Gastroesophageal sphincter (tissue), 4 donors: ENCODE results near the gene ORMDL3. TPM values are rescaled to one million over a fixed set of nuclear protein-coding genes. Genes with fewer than 3 reads are reported as not detected.

Experiments used
- ATAC-seq: fragments of 150-250 bp; one replicate; pipeline ENCODE4 v1.9.1; 2016; ENCODE audit warnings: mild to moderate bottlenecking, moderate library complexity
- H3K27ac ChIP-seq, 4 donors: fragments of 200-600 bp; sonication (generic) in 3 of 4; 1 replicate in 3 of 4; 2 replicates in 1 of 4; pipeline ENCODE4 v1.5.1; 2016 to 2019
- H3K27me3 ChIP-seq: fragments of 200-600 bp; sonication (generic); one replicate; pipeline ENCODE4 v1.5.1; 2019
- H3K36me3 ChIP-seq, 2 donors: fragments of 200-600 bp; sonication (generic); one replicate each; pipeline ENCODE4 v1.5.1; 2019; ENCODE audit warnings: control low read depth in 1 of 2
- H3K4me1 ChIP-seq, 3 donors: fragments of 200-600 bp; sonication (generic); 1 replicate in 2 of 3; 2 replicates in 1 of 3; pipeline ENCODE4 v1.5.1; 2016 to 2019; ENCODE audit warnings: control low read depth in 2 of 3
- H3K4me3 ChIP-seq, 2 donors: fragments of 200-600 bp; sonication (generic); one replicate each; pipeline ENCODE4 v1.5.1; 2019; ENCODE audit warnings: mild to moderate bottlenecking in 1 of 2, moderate library complexity in 1 of 2
- H3K9me3 ChIP-seq, 3 donors: fragments of 200-600 bp; sonication (generic); one replicate each; pipeline ENCODE4 v1.5.1; 2017 to 2019; ENCODE audit warnings: control low read depth in 2 of 3
- CTCF ChIP-seq, 4 experiments: fragments of 200-600 bp in 2 of 4; fragments of 450-650 bp in 2 of 4; sonication (generic) in 1 of 4; IDR thresholded peaks; one replicate each; pipeline ENCODE4 v1.5.1; 2017 to 2019; ENCODE audit warnings: antibody characterized with exemption in 4 of 4, mild to moderate bottlenecking in 2 of 4, moderate library complexity in 2 of 4
- EP300 ChIP-seq: sonication (generic); formaldehyde crosslinking; IDR thresholded peaks from one replicate; pipeline ENCODE4 v1.6.1; 2017; ENCODE audit warnings: antibody characterized with exemption, mild to moderate bottlenecking
- POLR2A ChIP-seq, 2 donors: fragments of 450-650 bp; IDR thresholded peaks; one replicate each; pipeline ENCODE4 v1.6.1; 2017; ENCODE audit warnings: antibody characterized with exemption in 2 of 2, mild to moderate bottlenecking in 2 of 2, moderate library complexity in 1 of 2
- POLR2AphosphoS5 ChIP-seq: sonication (generic); formaldehyde crosslinking; IDR thresholded peaks from one replicate; pipeline ENCODE4 v1.6.1; 2017; ENCODE audit warnings: antibody characterized with exemption
- WGBS, 2 donors: methylation state at CpG; one replicate each; pipeline ENCODE4 v1.1.5; 2018; ENCODE audit warnings: low coverage in 1 of 2; 5-methylcytosine and 5-hydroxymethylcytosine counted together
- total RNA-seq, 4 donors: library from RNA; depleted of rRNA; stranded (reverse); fragments of >200 nt; gene quantifications; one replicate each; pipeline ENCODE4 v1.1.0, GENCODE V29; 2016

The ORMDL3 gene
- total RNA-seq, 4 donors from 2014 or later: 41.9 to 51.2 (median 46.9) TPM

GRCh38 chr17:39943702-39944392, 16.4 kb upstream of the ORMDL3 start:
- Histone ChIP-seq H3K36me3 (no peaks in the 10 kb centered on the region), H3K9me3 (no peaks in the 10 kb centered on the region), H3K27me3 (peaks cover 52% of the 10 kb centered on the region), H3K4me1 (no peaks in the 10 kb centered on the region), H3K27ac (no peak overlapping the region), H3K4me3 (no peak overlapping the region)
- TF ChIP-seq CTCF (IDR thresholded peaks at IDR 0.05) (no peak), POLR2AphosphoS5 (no peak), EP300 (no peak), POLR2A (IDR thresholded peaks at IDR 0.05) (no peak)
- no peak for ATAC-seq
- WGBS, 2 donors: 45 to 54% methylated on average over 2 of the region's 14 CpGs

GRCh38 chr17:39939588-39940419, 12.4 kb upstream of the ORMDL3 start:
- Histone ChIP-seq H3K9me3 (no peaks in the 10 kb centered on the region), H3K4me1 (no peaks in the 10 kb centered on the region), H3K27me3 (peaks cover 45% of the 10 kb centered on the region), H3K27ac (peak overlapping the region in 1 of 4 donors; percentile 15), H3K36me3 (no peaks in the 10 kb centered on the region), H3K4me3 (no peak overlapping the region)
- 31 to 42% methylated on average over 3 to 6 of the region's 6 CpGs for WGBS, 2 donors
- peak; percentile 48 for ATAC-seq
- TF ChIP-seq POLR2A (IDR thresholded peaks at IDR 0.05) (no peak), POLR2AphosphoS5 (no peak), EP300 (no peak), CTCF (IDR thresholded peaks at IDR 0.05) (peak in 2 of 4 experiments; percentile 4 to 19)

- Histone ChIP-seq H3K27ac (no peak overlapping the region), H3K4me3 (no peak overlapping the region), H3K4me1 (no peaks in the 10 kb centered on the region), H3K36me3 (no peaks in the 10 kb centered on the region), H3K9me3 (no peaks in the 10 kb centered on the region), H3K27me3 (peaks cover 38% of the 10 kb centered on the region)
- 76 to 100% methylated on average over 1 to 3 of the region's 3 CpGs for WGBS, 2 donors
- no peak for ATAC-seq
- no peak for TF ChIP-seq POLR2AphosphoS5
- no peak for TF ChIP-seq CTCF (IDR thresholded peaks at IDR 0.05)
- TF ChIP-seq EP300: no peak
- TF ChIP-seq POLR2A (IDR thresholded peaks at IDR 0.05): no peak
These were observed 11.7 kb upstream of the ORMDL3 start for GRCh38 chr17:39939106-39939505.

- H3K4me3 ChIP-seq: no peak overlapping the region
- no peaks in the 10 kb centered on the region for H3K4me1 ChIP-seq
- no peaks in the 10 kb centered on the region for H3K9me3 ChIP-seq
- no peak overlapping the region for H3K27ac ChIP-seq
- TF ChIP-seq EP300 (no peak), CTCF (IDR thresholded peaks at IDR 0.05) (no peak), POLR2AphosphoS5 (no peak), POLR2A (IDR thresholded peaks at IDR 0.05) (no peak)
- H3K36me3 ChIP-seq: no peaks in the 10 kb centered on the region
- no peak for ATAC-seq
- H3K27me3 ChIP-seq: peaks cover 30% of the 10 kb centered on the region
- WGBS, 2 donors: 49 to 70% methylated on average over 4 to 6 of the region's 8 CpGs
These were observed 10.9 kb upstream of the ORMDL3 start for GRCh38 chr17:39938140-39938869.
